ENCODE measurements around the gene DNAH17. TPM values are rescaled to one million over a fixed set of nuclear protein-coding genes. Genes with fewer than 3 reads are reported as not detected.

The DNAH17 gene
- total RNA-seq, 1 experiment from 2014 or later: 0.69 TPM

DNA sequence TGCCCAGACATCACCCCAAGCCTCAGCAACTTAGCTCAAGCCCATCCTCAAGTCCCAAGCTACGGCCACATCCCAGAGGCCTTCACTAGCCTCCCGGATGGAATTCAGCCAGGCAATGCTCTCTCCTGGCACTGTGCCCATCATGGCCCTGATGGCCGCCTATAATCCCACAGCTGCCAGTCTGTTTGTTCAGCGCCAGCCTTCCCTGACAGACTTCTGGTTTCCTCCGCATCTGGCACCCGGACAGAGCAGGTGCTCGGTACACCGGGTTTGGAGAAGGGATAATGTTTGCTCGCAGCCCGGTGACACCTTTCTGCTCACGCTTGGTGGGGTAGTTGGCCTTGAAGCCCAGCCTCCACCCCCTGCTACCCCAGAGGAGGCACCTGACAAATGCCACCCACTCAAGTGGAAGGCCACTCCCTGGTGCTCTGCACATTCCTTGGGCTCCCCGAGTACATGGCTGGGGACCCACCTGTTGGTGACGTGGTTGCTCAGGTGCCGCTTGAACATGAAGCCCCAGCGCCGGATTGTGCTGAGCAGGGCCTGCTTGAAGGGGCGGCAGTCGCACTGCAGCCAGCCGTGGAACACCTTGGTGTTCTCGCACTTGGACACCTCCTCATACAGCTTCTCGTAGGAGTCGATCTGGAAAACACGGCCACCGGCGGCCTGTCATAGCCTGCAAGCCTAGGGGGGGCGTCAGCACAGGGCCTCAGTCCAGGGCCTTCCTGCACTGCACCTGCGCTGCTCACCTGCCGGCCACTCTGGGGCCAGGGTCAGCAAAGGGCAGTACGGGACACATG, 47.1 kb downstream of the DNAH17 start:
- ATAC-seq: no peak
- no peak overlapping the region for H2AFZ ChIP-seq (ENCODE audit: low read depth, low read length, poor library complexity, severe bottlenecking)
- CTCF ChIA-PET: no interaction called here

DNA sequence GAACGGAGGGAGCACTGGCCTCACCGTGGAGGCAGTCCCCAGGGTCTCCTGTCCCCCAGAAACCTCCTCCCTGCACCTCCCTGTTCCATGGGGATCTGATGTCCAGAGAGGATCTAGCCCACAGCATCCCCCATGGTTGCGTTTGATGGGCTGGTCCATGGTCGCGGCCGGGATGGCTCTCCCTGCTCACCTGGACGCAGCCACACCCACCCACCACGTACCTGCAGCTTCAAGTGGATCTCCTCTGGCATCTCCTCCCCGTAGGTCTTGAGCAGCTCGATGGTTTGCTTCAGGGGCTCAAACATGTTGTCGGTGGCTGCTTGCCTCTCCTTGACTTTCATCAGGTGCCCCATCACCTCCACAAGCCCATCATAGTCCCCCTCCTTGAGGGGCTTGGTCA, 47.9 kb downstream of the DNAH17 start:
- peaks cover 0 to 11% of the 10 kb centered on the region in 2 experiments; a peak in 2 of 4 replicates for H3K4me1 ChIP-seq (ENCODE audit: control insufficient read depth in 1 of 2, insufficient read depth in 2 of 2, low read length in 2 of 2)
- H4K20me1 ChIP-seq (ENCODE audit: insufficient read depth): no peaks in the 10 kb centered on the region
- DNase-seq (ENCODE audit: low read depth, low spot score) (no peak), ATAC-seq (no peak)
- no peaks in the 10 kb centered on the region for H3K36me3 ChIP-seq (ENCODE audit: control insufficient read depth in 1 of 2, insufficient read depth in 2 of 2, low read length in 2 of 2)
- no peaks in the 10 kb centered on the region for H3K79me2 ChIP-seq (ENCODE audit: insufficient read depth, low read length)
- intact Hi-C loops (cut with micrococcal nuclease): no loop called here
- H3K27ac ChIP-seq (ENCODE audit: low read depth, low read length): no peak overlapping the region
- no TSS peak for BruUV-seq (replicated peaks)
- no peaks in the 10 kb centered on the region for H3K27me3 ChIP-seq (ENCODE audit: insufficient read depth, low read length)
- no peak overlapping the region for H3K4me3 ChIP-seq (replicated peaks in 1 of 2; ENCODE audit: low read depth in 1 of 2, low read length in 2 of 2)
- no peak overlapping the region for H3K9ac ChIP-seq (ENCODE audit: low read length)
- ChIA-PET RAD21 (ENCODE audit: low non-redundant PET in 1 of 2, low total read pairs in 2 of 2, uncharacterized antibody in 2 of 2, unreplicated experiment in 2 of 2) (no interaction called here), CTCF (no interaction called here), POLR2A (no interaction called here)
- H2AFZ ChIP-seq (ENCODE audit: low read depth, low read length, poor library complexity, severe bottlenecking): no peak overlapping the region
- H3K9me2 ChIP-seq (ENCODE audit: insufficient read depth): no peaks in the 10 kb centered on the region
- H3K9me3 ChIP-seq (ENCODE audit: control insufficient read depth in 1 of 2, insufficient read depth in 1 of 2, low read depth in 1 of 2, low read length in 2 of 2): no peaks in the 10 kb centered on the region
- no peak overlapping the region for H3K4me2 ChIP-seq (ENCODE audit: low read length)
- TF ChIP-seq POLR2AphosphoS5 (IDR thresholded peaks at IDR 0.05; ENCODE audit: low read depth, low read length) (no peak), CEBPB (IDR thresholded peaks at IDR 0.05; ENCODE audit: low read depth) (no peak), EZH2 (IDR thresholded peaks at IDR 0.05) (no peak), ZNF274 (IDR thresholded peaks at IDR 0.05; ENCODE audit: low read depth, low read length) (no peak), YY1 (IDR thresholded peaks at IDR 0.05; ENCODE audit: extremely low read depth, insufficient replicate concordance, low read depth, low read length) (no peak), TCF7L2 (IDR thresholded peaks at IDR 0.05; ENCODE audit: borderline replicate concordance, extremely low read depth, insufficient read depth, insufficient read length) (no peak), CBX3 (IDR thresholded peaks at IDR 0.05; ENCODE audit: low read depth) (no peak), ELF1 (IDR thresholded peaks at IDR 0.05; ENCODE audit: borderline replicate concordance, low read depth) (no peak)
- TF ChIP-seq, protein P1, sequence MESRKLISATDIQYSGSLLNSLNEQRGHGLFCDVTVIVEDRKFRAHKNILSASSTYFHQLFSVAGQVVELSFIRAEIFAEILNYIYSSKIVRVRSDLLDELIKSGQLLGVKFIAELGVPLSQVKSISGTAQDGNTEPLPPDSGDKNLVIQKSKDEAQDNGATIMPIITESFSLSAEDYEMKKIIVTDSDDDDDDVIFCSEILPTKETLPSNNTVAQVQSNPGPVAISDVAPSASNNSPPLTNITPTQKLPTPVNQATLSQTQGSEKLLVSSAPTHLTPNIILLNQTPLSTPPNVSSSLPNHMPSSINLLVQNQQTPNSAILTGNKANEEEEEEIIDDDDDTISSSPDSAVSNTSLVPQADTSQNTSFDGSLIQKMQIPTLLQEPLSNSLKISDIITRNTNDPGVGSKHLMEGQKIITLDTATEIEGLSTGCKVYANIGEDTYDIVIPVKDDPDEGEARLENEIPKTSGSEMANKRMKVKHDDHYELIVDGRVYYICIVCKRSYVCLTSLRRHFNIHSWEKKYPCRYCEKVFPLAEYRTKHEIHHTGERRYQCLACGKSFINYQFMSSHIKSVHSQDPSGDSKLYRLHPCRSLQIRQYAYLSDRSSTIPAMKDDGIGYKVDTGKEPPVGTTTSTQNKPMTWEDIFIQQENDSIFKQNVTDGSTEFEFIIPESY (IDR thresholded peaks at IDR 0.05; ENCODE audit: extremely low read depth, insufficient replicate concordance, low read length): no peak

More for the DNA sequence above, 47.1 kb downstream of the DNAH17 start:
- H3K36me3 ChIP-seq (ENCODE audit: control insufficient read depth in 1 of 2, insufficient read depth in 2 of 2, low read length in 2 of 2): no peaks in the 10 kb centered on the region
- H3K4me3 ChIP-seq (replicated peaks in 1 of 2; ENCODE audit: low read depth in 1 of 2, low read length in 2 of 2): no peak overlapping the region
- no peak overlapping the region for H3K27ac ChIP-seq (ENCODE audit: low read depth, low read length)
- no peaks in the 10 kb centered on the region for H3K9me3 ChIP-seq (ENCODE audit: control insufficient read depth in 1 of 2, insufficient read depth in 1 of 2, low read depth in 1 of 2, low read length in 2 of 2)
- no peaks in the 10 kb centered on the region for H4K20me1 ChIP-seq (ENCODE audit: insufficient read depth)
- H3K27me3 ChIP-seq (ENCODE audit: insufficient read depth, low read length): no peaks in the 10 kb centered on the region
- ChIA-PET POLR2A (no interaction called here), RAD21 (ENCODE audit: low non-redundant PET in 1 of 2, low total read pairs in 2 of 2, uncharacterized antibody in 2 of 2, unreplicated experiment in 2 of 2) (no interaction called here)
- no peak for DNase-seq (ENCODE audit: low read depth, low spot score)
- H3K79me2 ChIP-seq (ENCODE audit: insufficient read depth, low read length): no peaks in the 10 kb centered on the region
- TF ChIP-seq RAD21 (IDR thresholded peaks at IDR 0.05; ENCODE audit: low read depth) (no peak), SRF (IDR thresholded peaks at IDR 0.05; ENCODE audit: low read depth) (no peak), SP1 (IDR thresholded peaks at IDR 0.05; ENCODE audit: low read depth) (no peak), POLR2A (IDR thresholded peaks at IDR 0.05; ENCODE audit: borderline replicate concordance, extremely low read depth, insufficient read depth, insufficient read length) (no peak), ELF1 (IDR thresholded peaks at IDR 0.05; ENCODE audit: borderline replicate concordance, low read depth) (no peak), TCF7L2 (IDR thresholded peaks at IDR 0.05; ENCODE audit: borderline replicate concordance, extremely low read depth, insufficient read depth, insufficient read length) (no peak), CBX3 (IDR thresholded peaks at IDR 0.05; ENCODE audit: low read depth) (no peak), POLR2AphosphoS5 (IDR thresholded peaks at IDR 0.05; ENCODE audit: low read depth, low read length) (no peak), EZH2 (IDR thresholded peaks at IDR 0.05) (no peak)
- TF ChIP-seq, protein P2, sequence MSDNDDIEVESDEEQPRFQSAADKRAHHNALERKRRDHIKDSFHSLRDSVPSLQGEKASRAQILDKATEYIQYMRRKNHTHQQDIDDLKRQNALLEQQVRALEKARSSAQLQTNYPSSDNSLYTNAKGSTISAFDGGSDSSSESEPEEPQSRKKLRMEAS (IDR thresholded peaks at IDR 0.05): no peak
- TF ChIP-seq, protein P3, sequence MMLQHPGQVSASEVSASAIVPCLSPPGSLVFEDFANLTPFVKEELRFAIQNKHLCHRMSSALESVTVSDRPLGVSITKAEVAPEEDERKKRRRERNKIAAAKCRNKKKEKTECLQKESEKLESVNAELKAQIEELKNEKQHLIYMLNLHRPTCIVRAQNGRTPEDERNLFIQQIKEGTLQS (IDR thresholded peaks at IDR 0.05): no peak
- no TSS peak for BruUV-seq (replicated peaks)
- H3K9ac ChIP-seq (ENCODE audit: low read length): no peak overlapping the region
- no peak overlapping the region for H3K4me2 ChIP-seq (ENCODE audit: low read length)
- H3K4me1 ChIP-seq (ENCODE audit: control insufficient read depth in 1 of 2, insufficient read depth in 2 of 2, low read length in 2 of 2): peaks cover 0 to 11% of the 10 kb centered on the region in 2 experiments; a peak in 2 of 4 replicates
- H3K9me2 ChIP-seq (ENCODE audit: insufficient read depth): no peaks in the 10 kb centered on the region
- intact Hi-C loops (cut with micrococcal nuclease): no loop called here

Measured in HCT116 (cell line).